GM06990 (cell line): ENCODE results near the gene IGLL5.
A peak's percentile ranks its signal among the peaks of the same experiment; 100 is the strongest.

Experiments used
- DNase-seq: peaks from one replicate; pipeline ENCODE4 v3.0.0-alpha.2; 2011; ENCODE audit not compliant: insufficient read length; ENCODE audit errors: extremely low read depth
- H3K27me3 ChIP-seq: replicated peaks from 2 replicates; pipeline ENCODE4 v1.6.0; 2011; ENCODE audit warnings: low read length; ENCODE audit not compliant: control insufficient read depth, insufficient read depth
- H3K36me3 ChIP-seq: 2 replicates; pipeline ENCODE4 v1.5.1; 2011; ENCODE audit warnings: low read length; ENCODE audit not compliant: control insufficient read depth, insufficient read depth
- H3K4me3 ChIP-seq: replicated peaks from 2 replicates; pipeline ENCODE4 v1.5.1; 2011; ENCODE audit warnings: low read depth, mild to moderate bottlenecking, control low read depth, low read length
- CTCF ChIP-seq: IDR thresholded peaks from 2 replicates; pipeline ENCODE4 v1.5.1; 2011; ENCODE audit warnings: low read length, control low read depth, mild to moderate bottlenecking, inconsistent platforms; ENCODE audit not compliant: insufficient read depth, poor library complexity, severe bottlenecking

IGLL5 gene

GRCh38 chr22:22856885-22857606, 30.6 kb upstream of the IGLL5 start:
- TF ChIP-seq CTCF, result no peak
- no peaks in the 10 kb centered on the region for H3K27me3 ChIP-seq

DNA sequence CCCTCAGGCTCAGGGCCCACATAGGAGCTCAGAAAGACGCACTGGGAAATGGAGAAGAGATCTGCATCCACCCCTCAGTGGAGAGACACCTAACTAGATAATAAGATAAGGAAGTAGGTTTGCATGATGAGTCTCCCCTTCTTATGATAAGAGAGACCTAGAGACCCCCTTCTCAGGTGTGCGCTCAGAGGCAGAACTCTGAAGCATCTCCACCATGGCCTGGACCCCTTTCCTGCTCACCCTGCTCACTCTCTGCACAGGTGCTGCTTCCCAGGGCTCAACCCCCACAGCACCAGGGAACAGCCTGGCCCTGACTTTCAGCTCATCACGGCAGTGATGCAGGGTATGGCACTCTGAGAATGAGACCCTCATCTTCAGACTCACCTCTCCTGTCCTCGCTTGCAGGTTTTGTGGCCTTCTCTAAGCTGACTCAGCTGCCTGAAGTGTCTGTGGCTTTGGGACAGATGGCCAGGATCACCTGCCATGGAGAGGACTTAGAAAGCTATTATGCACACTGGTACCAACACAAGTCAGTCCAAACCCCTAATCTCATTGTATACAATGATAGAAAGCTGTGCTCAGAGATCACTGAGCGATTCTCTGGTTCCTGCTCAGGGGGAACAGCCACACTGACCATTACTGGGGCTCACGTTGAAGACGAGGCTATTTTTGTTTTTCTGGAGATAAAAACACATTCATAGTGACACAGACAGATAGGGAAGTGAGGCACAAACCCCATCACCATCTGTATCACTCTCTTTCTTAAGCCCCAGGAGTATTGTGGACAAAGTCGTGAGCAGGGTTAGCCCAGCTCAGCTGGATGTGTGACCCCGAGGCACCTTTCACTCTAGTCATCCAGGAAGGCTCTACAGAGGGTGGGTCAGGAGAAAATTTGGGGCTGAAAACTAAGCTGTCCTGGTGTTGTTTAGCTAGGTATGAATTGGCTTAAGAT, 29.7 kb upstream of the IGLL5 start:
- Histone ChIP-seq H3K27me3 (no peaks in the 10 kb centered on the region), H3K4me3 (no peak overlapping the region), H3K36me3 (no peaks in the 10 kb centered on the region)
- TF ChIP-seq CTCF, result no peak
- no peak for DNase-seq

More at GRCh38 chr22:22856885-22857606, 30.6 kb upstream of the IGLL5 start:
- Histone ChIP-seq H3K36me3 (no peaks in the 10 kb centered on the region), H3K4me3 (no peak overlapping the region)
- DNase-seq, result no peak

- DNase-seq, result no peak
- Histone ChIP-seq H3K27me3 (no peaks in the 10 kb centered on the region), H3K36me3 (no peaks in the 10 kb centered on the region), H3K4me3 (no peak overlapping the region)
- no peak for TF ChIP-seq CTCF
Observed at GRCh38 chr22:22858559-22858937, 29.1 kb upstream of the IGLL5 start.

- H3K27me3 ChIP-seq, result no peaks in the 10 kb centered on the region
- TF ChIP-seq CTCF, result no peak
- DNase-seq, result no peak
- no peak overlapping the region for H3K4me3 ChIP-seq
- no peaks in the 10 kb centered on the region for H3K36me3 ChIP-seq
Observed at GRCh38 chr22:22863001-22863400, 24.6 kb upstream of the IGLL5 start.

DNA sequence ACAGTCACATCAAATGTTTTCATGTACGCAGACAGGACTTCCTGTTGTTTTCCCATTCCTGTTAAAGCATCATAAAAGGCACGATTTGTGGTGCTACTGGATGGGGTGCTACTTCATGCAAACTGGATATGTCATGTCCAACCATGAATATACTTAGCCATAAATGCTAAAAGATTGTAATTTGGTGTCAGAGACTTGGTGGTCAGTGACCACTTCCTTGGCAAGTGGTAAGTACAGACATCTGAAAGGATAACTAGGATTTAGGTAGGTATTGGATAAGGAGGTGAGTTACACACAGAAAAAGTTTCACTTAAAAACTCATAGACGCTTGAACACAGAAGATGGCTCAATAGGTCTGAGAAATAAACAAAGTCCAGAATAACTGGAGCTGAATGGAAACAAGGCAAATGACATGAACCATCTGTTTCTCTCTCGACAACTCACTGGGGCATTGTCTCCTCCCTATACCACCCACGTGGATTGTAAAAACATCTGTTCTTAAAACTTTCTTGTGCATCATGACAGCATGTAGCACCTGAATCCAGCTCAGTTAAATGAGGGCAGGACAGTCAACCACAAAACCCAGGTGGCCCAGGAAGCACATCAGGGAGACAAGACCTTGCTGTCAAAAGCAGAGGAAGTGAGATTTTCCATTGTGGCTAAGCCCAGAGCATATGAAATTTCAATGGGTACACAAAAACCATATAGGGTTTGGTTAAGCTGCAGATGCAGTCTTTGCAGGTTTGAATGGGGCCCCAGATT, 22.1 kb upstream of the IGLL5 start:
- Histone ChIP-seq H3K36me3 (no peaks in the 10 kb centered on the region), H3K27me3 (no peaks in the 10 kb centered on the region), H3K4me3 (no peak overlapping the region)
- peak; percentile 66 for DNase-seq
- TF ChIP-seq CTCF, result no peak
